HL-60 (cell line): Measurements from ENCODE around the gene TTLL1.

Source experiments
- CTCF ChIP-seq: IDR thresholded peaks from one replicate; pipeline ENCODE4 v1.5.1; 2011; ENCODE audit warnings: low read length, control low read depth, inconsistent platforms; ENCODE audit not compliant: insufficient read depth
- POLR2AphosphoS5 ChIP-seq: IDR thresholded peaks from 2 replicates; pipeline ENCODE4 v1.6.1; 2012; ENCODE audit warnings: low read depth

DNA sequence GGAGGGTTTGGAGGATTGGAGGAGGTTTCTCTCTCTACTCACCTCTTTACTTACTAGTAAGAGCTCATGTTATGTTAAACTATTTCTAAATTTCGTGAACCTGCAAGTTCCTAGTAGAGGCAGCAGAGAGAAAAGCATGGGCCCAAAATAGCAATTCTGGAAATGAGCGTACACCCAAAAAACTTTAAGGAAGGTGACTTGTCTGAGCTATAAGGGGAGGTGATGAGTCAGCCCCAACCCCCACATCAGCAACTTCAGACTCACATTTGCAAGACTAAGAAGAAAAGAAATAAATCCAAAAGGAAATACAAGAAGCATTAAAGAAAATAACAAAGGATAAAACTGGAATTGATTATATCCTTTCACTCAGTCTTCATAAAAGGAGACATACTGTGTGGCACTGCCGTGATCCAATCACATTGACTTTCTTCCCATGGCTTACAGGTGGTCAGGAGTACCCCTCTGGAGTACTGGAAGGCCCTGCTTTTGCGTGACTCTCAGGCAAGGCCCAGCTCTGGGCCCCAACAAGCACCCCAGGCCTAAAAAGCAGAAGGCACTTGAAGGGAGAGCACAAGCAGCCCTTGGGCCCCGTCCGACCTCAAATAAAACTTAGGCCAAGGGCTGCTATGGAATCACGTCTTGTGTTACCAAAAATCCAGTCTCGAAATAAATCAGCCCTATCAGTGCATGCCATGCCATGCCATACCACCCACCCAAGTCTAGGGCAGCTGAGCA lies 88.6 kb downstream of the TTLL1 start:
- TF ChIP-seq CTCF: no peak
- TF ChIP-seq POLR2AphosphoS5: no peak
